ENCODE data around the gene RLIM.

Gene RLIM

GRCh38 chrX:74536832-74537371 is 77.5 kb downstream of the RLIM start:
- DNase-seq (ENCODE audit: low read depth in 2 of 2): no peak

GRCh38 chrX:74536152-74536831 is 78.1 kb downstream of the RLIM start:
- peak in 1 of 2 donors; percentile 8 for DNase-seq (ENCODE audit: low read depth in 2 of 2)

- DNase-seq (ENCODE audit: low read depth in 2 of 2): peak; percentile 18 to 25
Observed at GRCh38 chrX:74535408-74536151, 78.8 kb downstream of the RLIM start.

All from stimulated activated CD8-positive, alpha-beta memory T cell treated with anti-CD3 and anti-CD28 coated beads, Interleukin-2, amount 100 ng/mL, for 48 hours (primary cell).